ENCODE results near the gene POP4.
A peak's percentile ranks its signal among the peaks of the same experiment; 100 is the strongest.
"Not testable (repeated sequence)": the region's sequence is repeated elsewhere in the genome, so short reads cannot be mapped to it uniquely, and the experiment has no call there.

Gene POP4

GRCh38 chr19:29605653-29606419 is at the start of gene POP4:
Gene POP4 (plus strand): TSS chr19:29606283. CDS start chr19:29606319, 36 bp downstream.
- FAIRE-seq, result peak; percentile 76

- not testable (repeated sequence) for FAIRE-seq
These were observed 47.0 kb upstream of the POP4 start for GRCh38 chr19:29559110-29559509.

- FAIRE-seq, result no peak
These were observed 46.3 kb upstream of the POP4 start for GRCh38 chr19:29559743-29560142.

GRCh38 chr19:29560313-29561075 is 45.6 kb upstream of the POP4 start:
- FAIRE-seq, result no peak

GRCh38 chr19:29561601-29562000 is 44.5 kb upstream of the POP4 start:
- no peak for FAIRE-seq

GRCh38 chr19:29562299-29563297 is 43.5 kb upstream of the POP4 start:
- no peak for FAIRE-seq

- no peak for FAIRE-seq
These were observed 42.5 kb upstream of the POP4 start for GRCh38 chr19:29563486-29564101.

- no peak for FAIRE-seq
These were observed 41.5 kb upstream of the POP4 start for GRCh38 chr19:29564574-29565005.

- no peak for FAIRE-seq
These were observed 40.9 kb upstream of the POP4 start for GRCh38 chr19:29565171-29565570.

GRCh38 chr19:29566496-29567054 is 39.5 kb upstream of the POP4 start:
- FAIRE-seq, result no peak

- no peak for FAIRE-seq
These were observed 38.6 kb upstream of the POP4 start for GRCh38 chr19:29567366-29567915.

GRCh38 chr19:29568036-29569025 is 37.8 kb upstream of the POP4 start:
- FAIRE-seq, result no peak

GRCh38 chr19:29569038-29569911 is 36.8 kb upstream of the POP4 start:
- FAIRE-seq, result no peak

GRCh38 chr19:29571181-29571580 is 34.9 kb upstream of the POP4 start:
- no peak for FAIRE-seq

GRCh38 chr19:29573486-29573885 is 32.6 kb upstream of the POP4 start:
- FAIRE-seq, result no peak

- FAIRE-seq, result no peak
These were observed 31.6 kb upstream of the POP4 start for GRCh38 chr19:29574510-29574909.

- FAIRE-seq, result no peak
These were observed 30.0 kb upstream of the POP4 start for GRCh38 chr19:29576046-29576606.

GRCh38 chr19:29576761-29577648 is 29.1 kb upstream of the POP4 start:
- FAIRE-seq, result no peak

All from endometrium (tissue), 2 donors.